Spleen (tissue), 11 donors: ENCODE measurements around the gene FGF23. TPM values are rescaled to one million over a fixed set of nuclear protein-coding genes. Genes with fewer than 3 reads are reported as not detected.

Experiments used
- DNase-seq: peaks from one replicate; pipeline ENCODE4 v3.0.0-alpha.2; 2020
- H3K27ac ChIP-seq, 8 donors: fragments of 200-600 bp; sonication (generic) in 7 of 8; 1 replicate in 4 of 8; 2 replicates in 4 of 8; pipeline versions ENCODE4 v1.5.0 to v1.8.0; 2016 to 2021; ENCODE audit warnings: inconsistent platforms in 4 of 8, mild to moderate bottlenecking in 4 of 8, moderate library complexity in 1 of 8
- H3K27me3 ChIP-seq, 7 donors: fragments of 200-600 bp; sonication (generic) in 6 of 7; replicated peaks in 1 of 7; 1 replicate in 4 of 7; 2 replicates in 3 of 7; pipeline versions ENCODE4 v1.5.0 to v1.8.0; 2016 to 2021; ENCODE audit warnings: inconsistent platforms in 3 of 7, mild to moderate bottlenecking in 1 of 7
- H3K36me3 ChIP-seq, 6 donors: fragments of 200-600 bp; sonication (generic) in 5 of 6; 1 replicate in 4 of 6; 2 replicates in 2 of 6; pipeline versions ENCODE4 v1.5.0 to v1.8.0; 2016 to 2021; ENCODE audit warnings: inconsistent platforms in 2 of 6
- H3K4me1 ChIP-seq, 6 donors: fragments of 200-600 bp; sonication (generic) in 5 of 6; 1 replicate in 3 of 6; 2 replicates in 3 of 6; pipeline versions ENCODE4 v1.5.0 to v1.8.0; 2016 to 2021; ENCODE audit warnings: inconsistent platforms in 3 of 6
- H3K4me3 ChIP-seq, 8 donors: fragments of 200-600 bp; sonication (generic) in 7 of 8; 1 replicate in 4 of 8; 2 replicates in 4 of 8; pipeline versions ENCODE4 v1.5.0 to v1.8.0; 2016 to 2021; ENCODE audit warnings: inconsistent platforms in 4 of 8, mild to moderate bottlenecking in 4 of 8, moderate library complexity in 2 of 8
- H3K9me3 ChIP-seq, 8 donors: fragments of 200-600 bp; sonication (generic) in 7 of 8; 1 replicate in 4 of 8; 2 replicates in 4 of 8; pipeline versions ENCODE4 v1.5.0 to v1.8.0; 2016 to 2021; ENCODE audit warnings: inconsistent platforms in 4 of 8
- CTCF ChIP-seq, 11 experiments: fragments of 200-600 bp in 7 of 11; fragments of 450-650 bp in 4 of 11; sonication (generic) in 4 of 11; IDR thresholded peaks in 8 of 11; conservative IDR thresholded peaks in 3 of 11; 1 replicate in 7 of 11; 2 replicates in 4 of 11; pipeline versions ENCODE4 v1.4.0 to v1.8.0; 2016 to 2021; ENCODE audit warnings: antibody characterized with exemption in 11 of 11, inconsistent platforms in 4 of 11, mild to moderate bottlenecking in 1 of 11
- POLR2A ChIP-seq, 3 donors: fragments of 450-650 bp; IDR thresholded peaks; one replicate each; pipeline ENCODE4 v1.5.1; 2017; ENCODE audit warnings: antibody characterized with exemption in 3 of 3, mild to moderate bottlenecking in 1 of 3
- POLR2AphosphoS5 ChIP-seq, 3 donors: sonication (generic); formaldehyde crosslinking; IDR thresholded peaks; one replicate each; pipeline ENCODE4 v1.5.1; 2017; ENCODE audit warnings: antibody characterized with exemption in 3 of 3
- WGBS, 5 donors: extraction: QIAGEN DNeasy Blood & Tissue Kit in 3 of 5; methylation state at CpG; one replicate each; pipeline versions ENCODE4 v1.1.5 to v1.1.7; 2013 to 2018; 5-methylcytosine and 5-hydroxymethylcytosine counted together
- intact Hi-C: fragments of 100-400 bp; cut with DNase I; formaldehyde crosslinking; loops from one replicate; pipeline ENCODE4 v1.15.0; 2023; ENCODE audit warnings: low total_unique reads
- polyA plus RNA-seq, 3 donors: library from polyadenylated mRNA; stranded (reverse); fragments of 200-250 nt; gene quantifications; one replicate each; pipeline ENCODE4 v1.2.1, GENCODE V29; 2013
- total RNA-seq, 7 donors: library from RNA; depleted of rRNA in 3 of 7; stranded (reverse); fragments of >200 nt in 3 of 7; fragmentation: NEBNext Ultra II Directional in 4 of 7; extraction: Animal tissue kit (Norgen Biotek cat#: 25700) in 4 of 7; gene quantifications; one replicate each; pipeline versions ENCODE4 v1.1.0 to v1.2.1, GENCODE V29; 2016 to 2021
- donor health status: healthy with polysubstance abuse.
- donor health status: DM: no; HTN: no; CAD: no; lungs with moderate emphysema.
- donor health status: DM: no; HTN: no; CAD: no.
- donor health status: Bipolar disorder and iron deficiency.
- donor health status: healthy.
- donor health status: DM: no; HTN: no; CAD: no.
- donor health status: DM: yes; HTN: yes; CAD: no.

Gene FGF23
- total and polyA plus RNA-seq, 10 donors, result 0.03 TPM; not detected in 9

GRCh38 chr12:4380332-4380731 is 820 bp upstream of the FGF23 start:
- H3K27ac ChIP-seq, result no peak overlapping the region
- no peak overlapping the region for H3K4me3 ChIP-seq
- intact Hi-C loops, result no loop called here
- no peak for DNase-seq
- TF ChIP-seq POLR2A (IDR thresholded peaks at IDR 0.05) (no peak), POLR2AphosphoS5 (IDR thresholded peaks at IDR 0.05) (no peak), CTCF (IDR thresholded peaks at IDR 0.05 in 8 of 11, conservative IDR thresholded peaks at IDR 0.05 in 3 of 11) (no peak)
- peaks cover 0 to 32% (median 7%) of the 10 kb centered on the region in 7 donors for H3K27me3 ChIP-seq
- H3K36me3 ChIP-seq, result no peaks in the 10 kb centered on the region
- 75 to 90% (median 81%) methylated on average over 3 to 4 of the region's 4 CpGs for WGBS, 5 donors
- H3K9me3 ChIP-seq, result no peaks in the 10 kb centered on the region
- no peaks in the 10 kb centered on the region for H3K4me1 ChIP-seq

GRCh38 chr12:4378772-4379171 is 740 bp downstream of the FGF23 start:
- 85 to 96% (median 86%) methylated on average over 1 of the region's 1 CpG for WGBS, 5 donors
- Histone ChIP-seq H3K27me3 (peaks cover 0 to 37% (median 7%) of the 10 kb centered on the region in 7 donors), H3K4me3 (no peak overlapping the region), H3K4me1 (no peaks in the 10 kb centered on the region), H3K9me3 (no peaks in the 10 kb centered on the region), H3K27ac (no peak overlapping the region), H3K36me3 (no peaks in the 10 kb centered on the region)
- no peak for TF ChIP-seq POLR2A (IDR thresholded peaks at IDR 0.05)
- TF ChIP-seq POLR2AphosphoS5 (IDR thresholded peaks at IDR 0.05), result no peak
- TF ChIP-seq CTCF (IDR thresholded peaks at IDR 0.05 in 8 of 11, conservative IDR thresholded peaks at IDR 0.05 in 3 of 11), result no peak
- DNase-seq, result no peak
- intact Hi-C loops, result no loop called here

- intact Hi-C loops, result no loop called here
- H3K4me1 ChIP-seq, result no peaks in the 10 kb centered on the region
- WGBS, 5 donors, result 74 to 86% (median 83%) methylated on average over 6 of the region's 6 CpGs
Measured at GRCh38 chr12:4375449-4375848, 4.1 kb downstream of the FGF23 start.

GRCh38 chr12:4372653-4373052 is 6.9 kb downstream of the FGF23 start:
- DNase-seq, result no peak
- no peaks in the 10 kb centered on the region for H3K9me3 ChIP-seq
- no peaks in the 10 kb centered on the region for H3K4me1 ChIP-seq
- intact Hi-C loops, result no loop called here
- 85 to 96% (median 93%) methylated on average over 2 of the region's 2 CpGs for WGBS, 5 donors
- no peaks in the 10 kb centered on the region for H3K36me3 ChIP-seq
- H3K27ac ChIP-seq, result no peak overlapping the region
- peaks cover 0 to 27% (median 1%) of the 10 kb centered on the region in 7 donors for H3K27me3 ChIP-seq
- no peak overlapping the region for H3K4me3 ChIP-seq
- no peak for TF ChIP-seq POLR2AphosphoS5 (IDR thresholded peaks at IDR 0.05)
- TF ChIP-seq POLR2A (IDR thresholded peaks at IDR 0.05), result no peak
- no peak for TF ChIP-seq CTCF (IDR thresholded peaks at IDR 0.05 in 8 of 11, conservative IDR thresholded peaks at IDR 0.05 in 3 of 11)

More at GRCh38 chr12:4375449-4375848, 4.1 kb downstream of the FGF23 start:
- Histone ChIP-seq H3K27me3 (peaks cover 0 to 35% (median 2%) of the 10 kb centered on the region in 7 donors), H3K9me3 (no peaks in the 10 kb centered on the region), H3K4me3 (no peak overlapping the region), H3K36me3 (no peaks in the 10 kb centered on the region), H3K27ac (no peak overlapping the region)
- no peak for DNase-seq
- no peak for TF ChIP-seq POLR2AphosphoS5 (IDR thresholded peaks at IDR 0.05)

GRCh38 chr12:4370265-4370664 is 9.2 kb downstream of the FGF23 start:
- no peak for DNase-seq
- no peak overlapping the region for H3K27ac ChIP-seq
- peaks cover 0 to 33% (median 0%) of the 10 kb centered on the region in 7 donors for H3K27me3 ChIP-seq
- no peaks in the 10 kb centered on the region for H3K4me1 ChIP-seq
- 86 to 97% (median 94%) methylated on average over 12 to 31 of the region's 31 CpGs for WGBS, 5 donors
- no peaks in the 10 kb centered on the region for H3K9me3 ChIP-seq
- no peak overlapping the region for H3K4me3 ChIP-seq
- intact Hi-C loops, result no loop called here
- H3K36me3 ChIP-seq, result no peaks in the 10 kb centered on the region
- no peak for TF ChIP-seq CTCF (IDR thresholded peaks at IDR 0.05 in 8 of 11, conservative IDR thresholded peaks at IDR 0.05 in 3 of 11)
- no peak for TF ChIP-seq POLR2AphosphoS5 (IDR thresholded peaks at IDR 0.05)
- no peak for TF ChIP-seq POLR2A (IDR thresholded peaks at IDR 0.05)
